HepG2 (cell line): ENCODE results near the gene NIN. TPM values are rescaled to one million over a fixed set of nuclear protein-coding genes. Genes with fewer than 3 reads are reported as not detected.

Experiments used
- FOXA1 ChIP-seq, 2 experiments: fragments of 450-650 bp in 1 of 2; sonication (generic) in 1 of 2; formaldehyde crosslinking in 1 of 2; IDR thresholded peaks; 2 replicates each; pipeline versions ENCODE4 v1.4.0 to v1.6.1; 2016 to 2020; ENCODE audit warnings: missing genetic modification reagents in 1 of 2
- FOXA3 ChIP-seq: IDR thresholded peaks from 2 replicates; pipeline ENCODE4 v1.6.1; 2016; ENCODE audit warnings: missing genetic modification reagents, missing compliant biosample characterization
- GATAD1 ChIP-seq: IDR thresholded peaks from 2 replicates; pipeline ENCODE4 v1.6.1; 2016; ENCODE audit warnings: missing genetic modification reagents, missing compliant biosample characterization
- GTF3A ChIP-seq: sonication (generic); formaldehyde crosslinking; conservative IDR thresholded peaks from 2 replicates; pipeline ENCODE4 v1.4.0; 2020; ENCODE audit warnings: mild to moderate bottlenecking, missing genetic modification reagents
- KLF16 ChIP-seq, 2 experiments: sonication (generic) in 1 of 2; formaldehyde crosslinking in 1 of 2; IDR thresholded peaks; 2 replicates each; pipeline versions ENCODE4 v1.6.1 to v1.8.0; 2016 to 2023; ENCODE audit warnings: missing genetic modification reagents in 2 of 2, missing compliant biosample characterization in 1 of 2
- MLLT10 ChIP-seq: sonication (generic); formaldehyde crosslinking; IDR thresholded peaks from 2 replicates; pipeline ENCODE4 v1.4.0; 2020; ENCODE audit warnings: missing genetic modification reagents
- PAX8 ChIP-seq: sonication (generic); formaldehyde crosslinking; IDR thresholded peaks from 2 replicates; pipeline ENCODE4 v1.8.0; 2022; ENCODE audit warnings: mild to moderate bottlenecking, missing genetic modification reagents, borderline replicate concordance
- POLR2AphosphoS5 ChIP-seq: IDR thresholded peaks from 2 replicates; pipeline ENCODE4 v1.6.1; 2012; ENCODE audit warnings: low read depth, low read length
- SAP130 ChIP-seq: IDR thresholded peaks from 2 replicates; pipeline ENCODE4 v1.6.1; 2016; ENCODE audit warnings: low read depth
- TEAD2 ChIP-seq: sonication (generic); formaldehyde crosslinking; IDR thresholded peaks from 2 replicates; pipeline ENCODE4 v1.9.0; 2021; ENCODE audit warnings: missing genetic modification reagents
- ZKSCAN5 ChIP-seq: sonication (generic); formaldehyde crosslinking; IDR thresholded peaks from 2 replicates; pipeline ENCODE4 v1.5.1; 2020; ENCODE audit warnings: mild to moderate bottlenecking, missing genetic modification reagents
- ZNF224 ChIP-seq: sonication (generic); formaldehyde crosslinking; IDR thresholded peaks from 2 replicates; pipeline ENCODE4 v1.5.0; 2020; ENCODE audit warnings: mild to moderate bottlenecking, missing genetic modification reagents
- ZNF350 ChIP-seq: sonication (generic); formaldehyde crosslinking; IDR thresholded peaks from 2 replicates; pipeline ENCODE4 v1.4.0; 2020; ENCODE audit warnings: mild to moderate bottlenecking, low read depth, missing genetic modification reagents, borderline replicate concordance
- polyA plus RNA-seq, 8 experiments: library from polyadenylated mRNA; depleted of rRNA in 3 of 8; stranded (reverse) in 7 of 8; unstranded in 1 of 8; fragments of >200 nt; fragmentation: Illumina TruSeq in 4 of 8; extraction: Trizol in 4 of 8; gene quantifications; 2 replicates each; pipeline versions ENCODE4 v1.2.1 to v1.2.3, GENCODE V29; 2011 to 2016; ENCODE audit warnings: low read depth in 4 of 8, missing spikeins in 1 of 8, mixed read lengths in 1 of 8; ENCODE audit not compliant: insufficient read depth in 1 of 8
- total RNA-seq, 5 experiments: library from RNA; depleted of rRNA; stranded (reverse); fragments of >200 nt; fragmentation: Illumina TruSeq; extraction: Trizol; gene quantifications; 2 replicates each; pipeline ENCODE4 v1.2.3, GENCODE V29; 2016; ENCODE audit warnings: low read depth in 1 of 5
- TF ChIP-seq, protein P1 (sequence below): fragments of 450-650 bp; IDR thresholded peaks from 2 replicates; pipeline ENCODE4 v1.6.1; 2017
- TF ChIP-seq, protein P2 (sequence below): IDR thresholded peaks from 2 replicates; pipeline ENCODE4 v1.6.1; 2016
- TF ChIP-seq, protein P3 (sequence below): sonication (generic); formaldehyde crosslinking; IDR thresholded peaks from 2 replicates; pipeline ENCODE4 v1.9.0; 2022; ENCODE audit warnings: missing genetic modification reagents, mild to moderate bottlenecking, borderline replicate concordance
- TF ChIP-seq, protein P4 (sequence below): IDR thresholded peaks from 2 replicates; pipeline ENCODE4 v1.6.1; 2018; ENCODE audit warnings: missing genetic modification reagents
- TF ChIP-seq, protein P5 (sequence below): sonication (generic); formaldehyde crosslinking; IDR thresholded peaks from 2 replicates; pipeline ENCODE4 v1.4.0; 2020; ENCODE audit warnings: missing genetic modification reagents
- TF ChIP-seq, protein P6 (sequence below): sonication (generic); formaldehyde crosslinking; IDR thresholded peaks from 2 replicates; pipeline ENCODE4 v1.5.0; 2020; ENCODE audit warnings: missing genetic modification reagents, mild to moderate bottlenecking, borderline replicate concordance
- TF ChIP-seq, protein P7 (sequence below): sonication (generic); formaldehyde crosslinking; IDR thresholded peaks from 2 replicates; pipeline ENCODE4 v1.4.0; 2020; ENCODE audit warnings: missing genetic modification reagents

NIN gene
- total and polyA plus RNA-seq, 2 of the 13 experiments (the other 11 are each of a cell fraction or from before 2014, with no cell fraction given) = 2.8 to 9.7 TPM

DNA sequence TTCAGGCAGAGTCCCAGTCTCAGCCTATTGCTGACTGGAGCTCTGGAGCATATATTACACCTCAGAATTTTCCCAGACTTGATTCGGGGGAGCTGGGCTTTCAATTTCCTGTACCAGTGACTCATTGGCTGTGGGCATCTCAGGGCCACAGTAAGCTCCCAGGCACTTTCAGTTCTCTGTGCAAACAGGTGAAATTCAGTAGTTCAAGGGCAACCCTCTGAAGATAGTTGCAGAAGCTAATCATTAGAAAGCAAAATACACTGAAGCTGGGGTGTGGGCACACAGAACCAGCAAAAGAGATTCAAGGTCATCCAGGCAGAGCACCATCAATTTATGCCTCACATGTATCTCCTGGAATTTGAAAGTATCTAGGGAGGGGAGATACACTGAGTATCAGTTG is 8.1 kb upstream of the NIN start (continued):
- TF ChIP-seq, protein P1, sequence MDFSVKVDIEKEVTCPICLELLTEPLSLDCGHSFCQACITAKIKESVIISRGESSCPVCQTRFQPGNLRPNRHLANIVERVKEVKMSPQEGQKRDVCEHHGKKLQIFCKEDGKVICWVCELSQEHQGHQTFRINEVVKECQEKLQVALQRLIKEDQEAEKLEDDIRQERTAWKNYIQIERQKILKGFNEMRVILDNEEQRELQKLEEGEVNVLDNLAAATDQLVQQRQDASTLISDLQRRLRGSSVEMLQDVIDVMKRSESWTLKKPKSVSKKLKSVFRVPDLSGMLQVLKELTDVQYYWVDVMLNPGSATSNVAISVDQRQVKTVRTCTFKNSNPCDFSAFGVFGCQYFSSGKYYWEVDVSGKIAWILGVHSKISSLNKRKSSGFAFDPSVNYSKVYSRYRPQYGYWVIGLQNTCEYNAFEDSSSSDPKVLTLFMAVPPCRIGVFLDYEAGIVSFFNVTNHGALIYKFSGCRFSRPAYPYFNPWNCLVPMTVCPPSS = no peak
- TF ChIP-seq, protein P2, sequence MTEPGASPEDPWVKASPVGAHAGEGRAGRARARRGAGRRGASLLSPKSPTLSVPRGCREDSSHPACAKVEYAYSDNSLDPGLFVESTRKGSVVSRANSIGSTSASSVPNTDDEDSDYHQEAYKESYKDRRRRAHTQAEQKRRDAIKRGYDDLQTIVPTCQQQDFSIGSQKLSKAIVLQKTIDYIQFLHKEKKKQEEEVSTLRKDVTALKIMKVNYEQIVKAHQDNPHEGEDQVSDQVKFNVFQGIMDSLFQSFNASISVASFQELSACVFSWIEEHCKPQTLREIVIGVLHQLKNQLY (CRISPR knock-in tag) = no peak
- no peak for TF ChIP-seq MLLT10 (CRISPR knock-in tag)
- TF ChIP-seq, protein P3, sequence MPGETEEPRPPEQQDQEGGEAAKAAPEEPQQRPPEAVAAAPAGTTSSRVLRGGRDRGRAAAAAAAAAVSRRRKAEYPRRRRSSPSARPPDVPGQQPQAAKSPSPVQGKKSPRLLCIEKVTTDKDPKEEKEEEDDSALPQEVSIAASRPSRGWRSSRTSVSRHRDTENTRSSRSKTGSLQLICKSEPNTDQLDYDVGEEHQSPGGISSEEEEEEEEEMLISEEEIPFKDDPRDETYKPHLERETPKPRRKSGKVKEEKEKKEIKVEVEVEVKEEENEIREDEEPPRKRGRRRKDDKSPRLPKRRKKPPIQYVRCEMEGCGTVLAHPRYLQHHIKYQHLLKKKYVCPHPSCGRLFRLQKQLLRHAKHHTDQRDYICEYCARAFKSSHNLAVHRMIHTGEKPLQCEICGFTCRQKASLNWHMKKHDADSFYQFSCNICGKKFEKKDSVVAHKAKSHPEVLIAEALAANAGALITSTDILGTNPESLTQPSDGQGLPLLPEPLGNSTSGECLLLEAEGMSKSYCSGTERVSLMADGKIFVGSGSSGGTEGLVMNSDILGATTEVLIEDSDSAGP (CRISPR knock-in tag) = no peak
- TF ChIP-seq GTF3A (CRISPR knock-in tag) = no peak
- TF ChIP-seq, protein P4, sequence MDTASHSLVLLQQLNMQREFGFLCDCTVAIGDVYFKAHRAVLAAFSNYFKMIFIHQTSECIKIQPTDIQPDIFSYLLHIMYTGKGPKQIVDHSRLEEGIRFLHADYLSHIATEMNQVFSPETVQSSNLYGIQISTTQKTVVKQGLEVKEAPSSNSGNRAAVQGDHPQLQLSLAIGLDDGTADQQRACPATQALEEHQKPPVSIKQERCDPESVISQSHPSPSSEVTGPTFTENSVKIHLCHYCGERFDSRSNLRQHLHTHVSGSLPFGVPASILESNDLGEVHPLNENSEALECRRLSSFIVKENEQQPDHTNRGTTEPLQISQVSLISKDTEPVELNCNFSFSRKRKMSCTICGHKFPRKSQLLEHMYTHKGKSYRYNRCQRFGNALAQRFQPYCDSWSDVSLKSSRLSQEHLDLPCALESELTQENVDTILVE = peak; percentile 42; the same call in 1 of the 2 replicates
- no peak for TF ChIP-seq FOXA1 (IDR thresholded peaks at IDR 0.05)
- peak; percentile 63 for TF ChIP-seq FOXA1 (CRISPR knock-in tag; IDR thresholded peaks at IDR 0.05)
- TF ChIP-seq KLF16 (CRISPR knock-in tag; IDR thresholded peaks at IDR 0.05) = peak in 1 of 2 experiments; percentile 49; a peak in 1 of 4 replicates
- no peak for TF ChIP-seq PAX8 (CRISPR knock-in tag)
- no peak for TF ChIP-seq GATAD1
- TF ChIP-seq, protein P5, sequence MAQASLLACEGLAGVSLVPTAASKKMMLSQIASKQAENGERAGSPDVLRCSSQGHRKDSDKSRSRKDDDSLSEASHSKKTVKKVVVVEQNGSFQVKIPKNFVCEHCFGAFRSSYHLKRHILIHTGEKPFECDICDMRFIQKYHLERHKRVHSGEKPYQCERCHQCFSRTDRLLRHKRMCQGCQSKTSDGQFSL (CRISPR knock-in tag) = no peak
- TF ChIP-seq ZNF224 = no peak
- TF ChIP-seq, protein P6, sequence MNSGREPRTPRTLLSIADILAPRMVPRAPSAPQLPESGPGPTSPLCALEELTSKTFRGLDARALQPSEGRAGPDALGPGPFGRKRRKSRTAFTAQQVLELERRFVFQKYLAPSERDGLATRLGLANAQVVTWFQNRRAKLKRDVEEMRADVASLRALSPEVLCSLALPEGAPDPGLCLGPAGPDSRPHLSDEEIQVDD = no peak
- TF ChIP-seq ZKSCAN5 = no peak
- no peak for TF ChIP-seq TEAD2 (CRISPR knock-in tag)
- TF ChIP-seq ZNF350 = no peak
- peak; percentile 82 for TF ChIP-seq FOXA3
- TF ChIP-seq, protein P7, sequence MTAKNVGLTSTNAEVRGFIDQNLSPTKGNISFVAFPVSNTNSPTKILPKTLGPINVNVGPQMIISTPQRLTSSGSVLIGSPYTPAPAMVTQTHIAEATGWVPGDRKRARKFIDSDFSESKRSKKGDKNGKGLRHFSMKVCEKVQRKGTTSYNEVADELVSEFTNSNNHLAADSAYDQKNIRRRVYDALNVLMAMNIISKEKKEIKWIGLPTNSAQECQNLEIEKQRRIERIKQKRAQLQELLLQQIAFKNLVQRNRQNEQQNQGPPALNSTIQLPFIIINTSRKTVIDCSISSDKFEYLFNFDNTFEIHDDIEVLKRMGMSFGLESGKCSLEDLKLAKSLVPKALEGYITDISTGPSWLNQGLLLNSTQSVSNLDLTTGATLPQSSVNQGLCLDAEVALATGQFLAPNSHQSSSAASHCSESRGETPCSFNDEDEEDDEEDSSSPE = no peak
- TF ChIP-seq SAP130 (CRISPR knock-in tag) = peak; percentile 64
- TF ChIP-seq POLR2AphosphoS5 = no peak
